Hypothalamus (tissue), 51 donors: ENCODE data around the gene NPTN.

Source experiments
- DNase-seq, 51 donors: peaks; one replicate each; lab custom pipeline; 2025; lab: John Stamatoyannopoulos, UW

Gene NPTN

GRCh38 chr15:73530649-73531048 is 102.5 kb downstream of the NPTN start:
- DNase-seq = no peak

GRCh38 chr15:73527598-73527997 is 105.6 kb downstream of the NPTN start:
- DNase-seq = no peak

GRCh38 chr15:73524919-73525318 is 108.3 kb downstream of the NPTN start:
- no peak for DNase-seq

DNA sequence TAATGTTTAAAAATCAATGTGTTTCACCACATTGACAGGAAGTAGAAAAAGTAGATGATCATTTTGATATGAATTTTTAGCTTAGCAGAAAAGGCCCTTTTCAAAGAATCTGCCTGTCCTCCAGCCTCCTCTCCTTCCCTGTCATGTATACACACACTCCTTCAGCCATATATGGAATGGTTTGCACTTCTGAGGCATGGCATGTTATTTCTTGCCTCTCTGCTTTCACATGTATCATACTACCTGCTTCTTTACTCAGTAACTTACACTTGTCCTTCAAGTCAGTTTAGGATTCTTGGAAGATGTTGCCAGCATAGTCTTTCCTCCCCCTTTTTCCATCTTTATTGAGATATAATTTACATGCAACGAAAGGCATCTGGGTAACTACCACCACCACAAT is 111.2 kb downstream of the NPTN start:
- DNase-seq = no peak

DNA sequence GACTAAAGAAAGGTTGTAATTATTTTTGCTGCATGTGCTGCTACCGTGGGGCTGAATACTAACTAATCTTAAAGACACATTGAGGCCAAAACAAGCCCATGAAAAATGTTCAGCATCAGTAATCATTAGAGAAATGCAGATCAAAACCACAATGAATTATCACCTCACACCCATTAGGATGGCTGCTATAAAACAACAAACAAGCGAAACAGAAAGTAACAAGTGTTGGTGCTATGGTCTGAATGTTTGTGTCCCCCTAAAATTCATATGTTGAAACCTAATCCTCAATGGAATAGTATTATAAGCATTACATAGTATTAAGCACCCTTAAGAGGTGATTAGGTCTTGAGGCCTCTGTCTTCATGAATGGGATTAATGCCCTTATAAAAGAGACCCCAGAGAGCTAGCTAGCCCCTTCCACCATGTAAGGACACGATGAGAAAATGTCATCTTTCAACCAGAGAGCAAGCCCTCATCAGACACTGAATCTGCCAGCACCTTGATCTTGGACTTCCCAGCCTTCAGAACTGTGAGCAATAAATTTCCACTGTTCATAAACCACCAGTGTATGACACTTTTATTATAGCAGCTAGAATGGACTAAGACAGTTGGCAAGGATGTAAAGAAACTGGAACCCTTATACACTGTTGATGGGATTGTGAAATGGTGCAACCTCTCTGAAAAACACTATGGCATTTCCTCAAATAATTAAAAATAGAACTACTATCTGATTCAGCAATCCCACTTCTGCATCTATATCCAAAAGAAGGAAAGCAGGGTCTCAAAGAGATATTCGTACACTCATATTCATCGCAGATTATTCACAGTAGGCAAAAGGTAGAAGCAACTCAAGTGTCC is 114.1 kb downstream of the NPTN start:
- no peak for DNase-seq

GRCh38 chr15:73518180-73518862 is 114.9 kb downstream of the NPTN start:
- DNase-seq = no peak

- DNase-seq = no peak
Observed at GRCh38 chr15:73517566-73517965, 115.6 kb downstream of the NPTN start.

DNA sequence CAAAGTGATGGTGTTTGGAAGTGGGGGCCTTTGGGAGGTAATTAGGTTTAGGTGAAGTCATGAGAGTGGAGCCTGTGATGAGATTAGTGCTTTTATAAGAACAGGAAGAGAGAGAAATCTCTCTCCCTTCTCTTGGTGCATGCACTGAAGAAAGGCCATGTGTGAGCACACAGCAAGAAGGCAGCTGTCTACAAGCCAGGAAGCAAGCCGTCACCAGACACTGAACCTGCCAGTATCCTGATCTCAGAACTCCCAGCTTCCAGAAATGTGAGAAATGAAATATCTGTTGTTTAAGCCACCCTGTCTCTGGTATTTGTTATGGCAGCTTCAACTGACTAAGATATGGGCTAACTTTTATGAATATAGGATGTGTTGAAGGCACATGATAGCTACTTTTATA is 117.7 kb downstream of the NPTN start:
- no peak for DNase-seq
